HepG2 (cell line): ENCODE results near the gene PDE3A. TPM values are rescaled to one million over a fixed set of nuclear protein-coding genes. Genes with fewer than 3 reads are reported as not detected.

Experiments
- ATAC-seq: fragments of 200-7000 bp; cut with Tn5 transposase; 3 replicates; pipeline ENCODE4 v1.9.1; 2020; ENCODE audit warnings: mild to moderate bottlenecking, moderate library complexity
- BruUV-seq: library from RNA; stranded (reverse); fragments of 400-500 nt; replicated peaks from 2 replicates; lab custom pipeline; 2021; lab: Mats Ljungman, UMichigan
- CTCF ChIA-PET: fragments of 300-600 bp; formaldehyde crosslinking; extraction: SDS; loops from one replicate; lab custom pipeline; 2021; ENCODE audit warnings: low total read pairs, inconsistent platforms, low intra/inter-chr PET ratio; lab: Yijun Ruan, JAX
- POLR2A ChIA-PET: fragments of 350-600 bp; sonication (Branson Sonifier 250); formaldehyde crosslinking; loops from one replicate; lab custom pipeline; 2020; ENCODE audit warnings: antibody characterized with exemption, inconsistent platforms; lab: Yijun Ruan, JAX
- DNase-seq: peaks from one replicate; pipeline ENCODE4 v3.0.0-alpha.2; 2015; ENCODE audit warnings: low spot score
- FAIRE-seq: peaks from 3 replicates; lab custom pipeline; 2011; peaks lifted over from hg19 to GRCh38; lab: Jason Lieb, UNC
- H2AFZ ChIP-seq: one replicate; pipeline ENCODE4 v1.6.1; 2011; ENCODE audit warnings: low read length, inconsistent platforms
- H3K27ac ChIP-seq: fragments of 300-600 bp; 3 replicates; pipeline ENCODE4 v1.8.0; 2011; ENCODE audit warnings: mixed run types, mild to moderate bottlenecking, mixed read lengths, low read length, inconsistent platforms; ENCODE audit not compliant: insufficient read depth; ENCODE audit errors: extremely low read length
- H3K27me3 ChIP-seq, 2 experiments: fragments of 200-600 bp in 1 of 2; 2 replicates in 1 of 2; 3 replicates in 1 of 2; pipeline versions ENCODE4 v1.6.0 to v1.8.0; 2011; ENCODE audit warnings: low read length in 2 of 2, mild to moderate bottlenecking in 2 of 2, moderate library complexity in 2 of 2, inconsistent platforms in 1 of 2; ENCODE audit not compliant: insufficient read depth in 2 of 2, control insufficient read depth in 1 of 2
- H3K36me3 ChIP-seq, 2 experiments: fragments of 200-600 bp in 1 of 2; replicated peaks in 1 of 2; 2 replicates in 1 of 2; 3 replicates in 1 of 2; pipeline versions ENCODE4 v1.5.1 to v1.8.0; 2011; ENCODE audit warnings: low read length in 2 of 2, inconsistent platforms in 1 of 2; ENCODE audit not compliant: insufficient read depth in 2 of 2, control insufficient read depth in 1 of 2
- H3K4me1 ChIP-seq: 2 replicates; pipeline ENCODE4 v1.5.1; 2012; ENCODE audit warnings: low read length, inconsistent platforms; ENCODE audit not compliant: insufficient read depth
- H3K4me2 ChIP-seq: 2 replicates; pipeline ENCODE4 v1.6.0; 2011; ENCODE audit warnings: low read depth, low read length, inconsistent platforms
- H3K4me3 ChIP-seq, 3 experiments: fragments of 200-600 bp in 1 of 3; sonication (generic), shearing (Covaris generic) in 1 of 3; replicated peaks in 1 of 3; 2 replicates each; pipeline ENCODE4 v1.5.1; 2011 to 2016; ENCODE audit warnings: low read length in 3 of 3, inconsistent platforms in 2 of 3, low read depth in 2 of 3, mild to moderate bottlenecking in 2 of 3, control low read depth in 1 of 3, mixed read lengths in 1 of 3; ENCODE audit not compliant: insufficient read depth in 1 of 3
- H3K79me2 ChIP-seq: one replicate; pipeline ENCODE4 v1.6.1; 2011; ENCODE audit warnings: low read length, inconsistent platforms; ENCODE audit not compliant: insufficient read depth
- H3K9ac ChIP-seq: 2 replicates; pipeline ENCODE4 v1.6.0; 2011; ENCODE audit warnings: mild to moderate bottlenecking, low read depth, low read length, inconsistent platforms; ENCODE audit not compliant: insufficient read depth
- H3K9me3 ChIP-seq: 2 replicates; pipeline ENCODE4 v1.5.1; 2012; ENCODE audit warnings: mild to moderate bottlenecking, low read length
- H4K20me1 ChIP-seq: 2 replicates; pipeline ENCODE4 v1.6.0; 2011; ENCODE audit warnings: inconsistent platforms, mild to moderate bottlenecking, low read length, moderate library complexity; ENCODE audit not compliant: insufficient read depth
- CAMTA2 ChIP-seq: sonication (generic); formaldehyde crosslinking; IDR thresholded peaks from 2 replicates; pipeline ENCODE4 v1.4.0; 2020; ENCODE audit warnings: mild to moderate bottlenecking, missing genetic modification reagents, borderline replicate concordance
- CC2D1A ChIP-seq: sonication (generic); formaldehyde crosslinking; IDR thresholded peaks from 2 replicates; pipeline ENCODE4 v1.8.1; 2023; ENCODE audit warnings: mild to moderate bottlenecking, missing genetic modification reagents
- FLYWCH1 ChIP-seq: sonication (generic); formaldehyde crosslinking; IDR thresholded peaks from 2 replicates; pipeline ENCODE4 v1.8.1; 2023; ENCODE audit warnings: mild to moderate bottlenecking, missing genetic modification reagents
- LCORL ChIP-seq, 2 experiments: fragments of 450-650 bp in 1 of 2; sonication (generic) in 1 of 2; formaldehyde crosslinking in 1 of 2; IDR thresholded peaks; 2 replicates each; pipeline versions ENCODE4 v1.5.0 to v1.6.1; 2017 to 2020; ENCODE audit warnings: antibody characterized with exemption in 1 of 2, missing genetic modification reagents in 1 of 2
- MAF1 ChIP-seq: sonication (generic); formaldehyde crosslinking; IDR thresholded peaks from 2 replicates; pipeline ENCODE4 v1.5.0; 2020; ENCODE audit warnings: missing genetic modification reagents, borderline replicate concordance
- MIER3 ChIP-seq: IDR thresholded peaks from 2 replicates; pipeline ENCODE4 v1.6.1; 2016; ENCODE audit warnings: missing compliant biosample characterization, borderline replicate concordance
- NFE2L1 ChIP-seq: sonication (generic); formaldehyde crosslinking; IDR thresholded peaks from 2 replicates; pipeline ENCODE4 v1.4.0; 2020; ENCODE audit warnings: missing genetic modification reagents, mild to moderate bottlenecking, borderline replicate concordance
- NFE2L2 ChIP-seq: fragments of 150-350 bp; IDR thresholded peaks from 2 replicates; pipeline ENCODE4 v1.6.1; 2014; ENCODE audit warnings: low read length
- PLRG1 ChIP-seq: fragments of 450-650 bp; conservative IDR thresholded peaks from 2 replicates; pipeline ENCODE4 v1.6.1; 2016
- ZNF274 ChIP-seq: sonication (generic); formaldehyde crosslinking; IDR thresholded peaks from 2 replicates; pipeline ENCODE4 v1.5.1; 2020; ENCODE audit warnings: mild to moderate bottlenecking, missing genetic modification reagents
- ZNF296 ChIP-seq: sonication (generic); formaldehyde crosslinking; conservative IDR thresholded peaks from 2 replicates; pipeline ENCODE4 v1.5.0; 2020; ENCODE audit warnings: mild to moderate bottlenecking, missing genetic modification reagents
- ZNF598 ChIP-seq: sonication (generic); formaldehyde crosslinking; IDR thresholded peaks from 2 replicates; pipeline ENCODE4 v1.5.1; 2020; ENCODE audit warnings: mild to moderate bottlenecking, missing genetic modification reagents, borderline replicate concordance
- ZNF7 ChIP-seq: IDR thresholded peaks from 2 replicates; pipeline ENCODE4 v1.6.1; 2016; ENCODE audit warnings: missing biosample characterization, missing genetic modification reagents
- WGBS: methylation state at CpG from one replicate; pipeline ENCODE4 v1.1.6; 2017; ENCODE audit warnings: low lambda C conversion rate; 5-methylcytosine and 5-hydroxymethylcytosine counted together
- in situ Hi-C: cut with HindIII; loops from 2 replicates; pipeline ENCODE4 v1.10.0; 2017; ENCODE audit warnings: low pct_unique_long_range_greater_than_20kb; ENCODE audit not compliant: extremely low pct_ligation_motif_present
- intact Hi-C: fragments of 100-400 bp; cut with micrococcal nuclease; formaldehyde crosslinking; loops from one replicate; pipeline ENCODE4 v1.10.0; 2022; ENCODE audit not compliant: unreplicated experiment
- polyA plus RNA-seq, 8 experiments: library from polyadenylated mRNA; depleted of rRNA in 3 of 8; stranded (reverse) in 7 of 8; unstranded in 1 of 8; fragments of >200 nt; fragmentation: Illumina TruSeq in 4 of 8; extraction: Trizol in 4 of 8; gene quantifications; 2 replicates each; pipeline versions ENCODE4 v1.2.1 to v1.2.3, GENCODE V29; 2011 to 2016; ENCODE audit warnings: low read depth in 4 of 8, missing spikeins in 1 of 8, mixed read lengths in 1 of 8; ENCODE audit not compliant: insufficient read depth in 1 of 8
- total RNA-seq, 5 experiments: library from RNA; depleted of rRNA; stranded (reverse); fragments of >200 nt; fragmentation: Illumina TruSeq; extraction: Trizol; gene quantifications; 2 replicates each; pipeline ENCODE4 v1.2.3, GENCODE V29; 2016; ENCODE audit warnings: low read depth in 1 of 5
- TF ChIP-seq, protein P1 (sequence below): sonication (generic); formaldehyde crosslinking; IDR thresholded peaks from 2 replicates; pipeline ENCODE4 v1.8.0; 2022; ENCODE audit warnings: mild to moderate bottlenecking, missing genetic modification reagents, moderate library complexity
- TF ChIP-seq, protein P2 (sequence below): fragments of 450-650 bp; IDR thresholded peaks from 2 replicates; pipeline ENCODE4 v1.6.1; 2017; ENCODE audit warnings: mild to moderate bottlenecking
- TF ChIP-seq, protein P3 (sequence below): sonication (generic); formaldehyde crosslinking; IDR thresholded peaks from 2 replicates; pipeline ENCODE4 v1.9.0; 2022; ENCODE audit warnings: low read depth, missing genetic modification reagents
- TF ChIP-seq, protein P4 (sequence below): sonication (generic); formaldehyde crosslinking; IDR thresholded peaks from 2 replicates; pipeline ENCODE4 v1.8.1; 2023; ENCODE audit warnings: mild to moderate bottlenecking, missing genetic modification reagents

PDE3A gene
- total and polyA plus RNA-seq, 2 of the 13 experiments (the other 11 are each of a cell fraction or from before 2014, with no cell fraction given), result 0.77 to 1.5 TPM

DNA sequence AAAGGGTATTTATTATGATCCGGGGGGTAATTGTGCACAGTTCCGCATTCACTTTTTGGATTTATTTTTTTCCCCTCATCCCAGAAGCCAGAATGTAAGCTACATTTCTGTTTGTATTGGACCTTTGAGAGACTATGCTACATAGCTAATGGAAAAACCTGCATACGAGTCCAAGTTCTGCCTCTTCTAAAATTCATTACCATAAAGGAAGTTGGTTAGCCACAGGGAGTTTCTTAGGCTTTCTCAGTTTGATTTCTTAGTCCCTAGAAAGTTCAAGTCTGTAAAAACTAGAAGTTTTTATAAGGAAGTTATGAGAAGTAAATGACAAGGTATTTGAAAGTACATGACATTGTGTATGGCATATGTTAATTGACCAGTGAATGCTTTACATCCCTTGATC, 138.7 kb downstream of the PDE3A start (continued):
- TF ChIP-seq LCORL (IDR thresholded peaks at IDR 0.05), result no peak
- TF ChIP-seq LCORL (CRISPR knock-in tag; IDR thresholded peaks at IDR 0.05), result no peak
- no peak for TF ChIP-seq ZNF296 (CRISPR knock-in tag)
- no peak for TF ChIP-seq FLYWCH1 (CRISPR knock-in tag)

DNA sequence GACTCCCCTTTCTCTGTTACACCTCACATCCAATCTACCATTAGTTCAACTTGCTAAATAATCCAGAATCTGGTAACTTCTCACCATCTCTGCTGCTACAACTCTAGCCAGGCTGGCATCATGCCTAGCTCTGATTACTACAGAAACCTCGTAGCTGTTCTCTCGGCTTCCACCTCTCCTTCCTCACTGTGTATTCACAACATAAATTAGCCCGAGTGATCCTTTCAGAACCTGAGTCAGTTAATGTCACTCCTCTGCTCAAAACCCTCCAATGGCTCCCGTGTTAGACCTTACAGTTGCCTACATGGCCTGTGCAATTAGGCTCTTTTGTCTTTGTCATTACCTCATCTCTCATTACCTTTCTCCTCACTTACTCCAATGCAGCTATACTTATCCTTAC, 139.4 kb downstream of the PDE3A start:
- Histone ChIP-seq H4K20me1 (no peaks in the 10 kb centered on the region), H3K36me3 (no peaks in the 10 kb centered on the region), H3K27ac (no peak overlapping the region), H3K79me2 (no peaks in the 10 kb centered on the region), H3K27me3 (no peaks in the 10 kb centered on the region), H3K9me3 (no peaks in the 10 kb centered on the region), H3K4me1 (no peaks in the 10 kb centered on the region), H3K4me2 (no peak overlapping the region), H3K4me3 (no peak overlapping the region), H3K9ac (no peak overlapping the region), H2AFZ (no peak overlapping the region)
- ChIA-PET POLR2A (no interaction called here), CTCF (no interaction called here)
- TF ChIP-seq, protein P1, sequence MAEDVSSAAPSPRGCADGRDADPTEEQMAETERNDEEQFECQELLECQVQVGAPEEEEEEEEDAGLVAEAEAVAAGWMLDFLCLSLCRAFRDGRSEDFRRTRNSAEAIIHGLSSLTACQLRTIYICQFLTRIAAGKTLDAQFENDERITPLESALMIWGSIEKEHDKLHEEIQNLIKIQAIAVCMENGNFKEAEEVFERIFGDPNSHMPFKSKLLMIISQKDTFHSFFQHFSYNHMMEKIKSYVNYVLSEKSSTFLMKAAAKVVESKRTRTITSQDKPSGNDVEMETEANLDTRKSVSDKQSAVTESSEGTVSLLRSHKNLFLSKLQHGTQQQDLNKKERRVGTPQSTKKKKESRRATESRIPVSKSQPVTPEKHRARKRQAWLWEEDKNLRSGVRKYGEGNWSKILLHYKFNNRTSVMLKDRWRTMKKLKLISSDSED (CRISPR knock-in tag), result no peak
- no peak for TF ChIP-seq ZNF598 (CRISPR knock-in tag)
- no peak for TF ChIP-seq MAF1
- TF ChIP-seq ZNF274 (CRISPR knock-in tag), result no peak
- TF ChIP-seq, protein P2, sequence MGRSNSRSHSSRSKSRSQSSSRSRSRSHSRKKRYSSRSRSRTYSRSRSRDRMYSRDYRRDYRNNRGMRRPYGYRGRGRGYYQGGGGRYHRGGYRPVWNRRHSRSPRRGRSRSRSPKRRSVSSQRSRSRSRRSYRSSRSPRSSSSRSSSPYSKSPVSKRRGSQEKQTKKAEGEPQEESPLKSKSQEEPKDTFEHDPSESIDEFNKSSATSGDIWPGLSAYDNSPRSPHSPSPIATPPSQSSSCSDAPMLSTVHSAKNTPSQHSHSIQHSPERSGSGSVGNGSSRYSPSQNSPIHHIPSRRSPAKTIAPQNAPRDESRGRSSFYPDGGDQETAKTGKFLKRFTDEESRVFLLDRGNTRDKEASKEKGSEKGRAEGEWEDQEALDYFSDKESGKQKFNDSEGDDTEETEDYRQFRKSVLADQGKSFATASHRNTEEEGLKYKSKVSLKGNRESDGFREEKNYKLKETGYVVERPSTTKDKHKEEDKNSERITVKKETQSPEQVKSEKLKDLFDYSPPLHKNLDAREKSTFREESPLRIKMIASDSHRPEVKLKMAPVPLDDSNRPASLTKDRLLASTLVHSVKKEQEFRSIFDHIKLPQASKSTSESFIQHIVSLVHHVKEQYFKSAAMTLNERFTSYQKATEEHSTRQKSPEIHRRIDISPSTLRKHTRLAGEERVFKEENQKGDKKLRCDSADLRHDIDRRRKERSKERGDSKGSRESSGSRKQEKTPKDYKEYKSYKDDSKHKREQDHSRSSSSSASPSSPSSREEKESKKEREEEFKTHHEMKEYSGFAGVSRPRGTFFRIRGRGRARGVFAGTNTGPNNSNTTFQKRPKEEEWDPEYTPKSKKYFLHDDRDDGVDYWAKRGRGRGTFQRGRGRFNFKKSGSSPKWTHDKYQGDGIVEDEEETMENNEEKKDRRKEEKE, result no peak
- TF ChIP-seq, protein P3, sequence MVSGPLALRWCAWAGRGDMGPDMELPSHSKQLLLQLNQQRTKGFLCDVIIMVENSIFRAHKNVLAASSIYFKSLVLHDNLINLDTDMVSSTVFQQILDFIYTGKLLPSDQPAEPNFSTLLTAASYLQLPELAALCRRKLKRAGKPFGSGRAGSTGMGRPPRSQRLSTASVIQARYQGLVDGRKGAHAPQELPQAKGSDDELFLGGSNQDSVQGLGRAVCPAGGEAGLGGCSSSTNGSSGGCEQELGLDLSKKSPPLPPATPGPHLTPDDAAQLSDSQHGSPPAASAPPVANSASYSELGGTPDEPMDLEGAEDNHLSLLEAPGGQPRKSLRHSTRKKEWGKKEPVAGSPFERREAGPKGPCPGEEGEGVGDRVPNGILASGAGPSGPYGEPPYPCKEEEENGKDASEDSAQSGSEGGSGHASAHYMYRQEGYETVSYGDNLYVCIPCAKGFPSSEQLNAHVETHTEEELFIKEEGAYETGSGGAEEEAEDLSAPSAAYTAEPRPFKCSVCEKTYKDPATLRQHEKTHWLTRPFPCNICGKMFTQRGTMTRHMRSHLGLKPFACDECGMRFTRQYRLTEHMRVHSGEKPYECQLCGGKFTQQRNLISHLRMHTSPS (CRISPR knock-in tag), result no peak
- TF ChIP-seq NFE2L2, result no peak
- TF ChIP-seq CAMTA2, result no peak
- no peak for TF ChIP-seq CC2D1A
- no peak for TF ChIP-seq ZNF7 (CRISPR knock-in tag)
- no peak for TF ChIP-seq NFE2L1
- TF ChIP-seq MIER3, result no peak
- TF ChIP-seq PLRG1, result no peak
- TF ChIP-seq, protein P4, sequence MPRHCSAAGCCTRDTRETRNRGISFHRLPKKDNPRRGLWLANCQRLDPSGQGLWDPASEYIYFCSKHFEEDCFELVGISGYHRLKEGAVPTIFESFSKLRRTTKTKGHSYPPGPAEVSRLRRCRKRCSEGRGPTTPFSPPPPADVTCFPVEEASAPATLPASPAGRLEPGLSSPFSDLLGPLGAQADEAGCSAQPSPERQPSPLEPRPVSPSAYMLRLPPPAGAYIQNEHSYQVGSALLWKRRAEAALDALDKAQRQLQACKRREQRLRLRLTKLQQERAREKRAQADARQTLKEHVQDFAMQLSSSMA, result no peak
- WGBS, result 1% methylated on average over 4 of the region's 4 CpGs
- no peak for DNase-seq
- intact Hi-C loops, result no loop called here
- ATAC-seq, result no peak
- in situ Hi-C loops, result no loop called here
- FAIRE-seq, result no peak
- BruUV-seq, result no TSS peak
